WTC11 (cell line): Measurements from ENCODE around the gene C14orf93. TPM values are rescaled to one million over a fixed set of nuclear protein-coding genes. Genes with fewer than 3 reads are reported as not detected.
"Not testable (repeated sequence)": the region's sequence is repeated elsewhere in the genome, so short reads cannot be mapped to it uniquely, and the experiment has no call there.

Source experiments
- ATAC-seq: fragments of 200-7000 bp; cut with Tn5 transposase; 2 replicates; pipeline ENCODE4 v1.10.0; 2021; ENCODE audit warnings: mild to moderate bottlenecking, moderate library complexity
- CTCF ChIA-PET: fragments of 300-600 bp; sonication (Branson Sonifier 250); formaldehyde crosslinking; loops from one replicate; lab custom pipeline; 2021; ENCODE audit warnings: antibody characterized with exemption; lab: Charles Lee
- POLR2A ChIA-PET: fragments of 350-600 bp; sonication (Branson Sonifier 250); formaldehyde crosslinking; loops from one replicate; lab custom pipeline; 2021; ENCODE audit warnings: antibody characterized with exemption; lab: Charles Lee
- DNase-seq: peaks from one replicate; pipeline ENCODE4 v3.0.0; 2021; ENCODE audit warnings: low spot score
- H3K27ac Mint-ChIP-seq: 2 replicates; pipeline ENCODE4 v1.8.0; 2021; ENCODE audit warnings: mixed read lengths
- H3K27me3 Mint-ChIP-seq: 2 replicates; pipeline ENCODE4 v1.8.0; 2021; ENCODE audit warnings: low read depth, mild to moderate bottlenecking, moderate library complexity, mixed read lengths
- H3K36me3 Mint-ChIP-seq: 2 replicates; pipeline ENCODE4 v1.8.0; 2021; ENCODE audit warnings: mixed read lengths
- H3K4me1 Mint-ChIP-seq: 2 replicates; pipeline ENCODE4 v1.8.0; 2022; ENCODE audit warnings: mixed read lengths
- H3K4me3 Mint-ChIP-seq: 2 replicates; pipeline ENCODE4 v1.8.0; 2021; ENCODE audit warnings: mild to moderate bottlenecking, moderate library complexity, mixed read lengths
- H3K9me3 Mint-ChIP-seq: 2 replicates; pipeline ENCODE4 v1.8.0; 2021; ENCODE audit warnings: mixed read lengths
- E2F4 ChIP-seq: sonication (generic); formaldehyde crosslinking; IDR thresholded peaks from 2 replicates; pipeline ENCODE4 v1.8.1; 2022; ENCODE audit warnings: low read depth, mild to moderate bottlenecking, moderate library complexity, missing genetic modification reagents, borderline replicate concordance
- ETV6 ChIP-seq: sonication (generic); formaldehyde crosslinking; IDR thresholded peaks from 2 replicates; pipeline ENCODE4 v1.8.1; 2022; ENCODE audit warnings: mild to moderate bottlenecking, missing genetic modification reagents
- FOXJ3 ChIP-seq: sonication (generic); formaldehyde crosslinking; IDR thresholded peaks from 2 replicates; pipeline ENCODE4 v1.9.0; 2021; ENCODE audit warnings: missing genetic modification reagents, mild to moderate bottlenecking, borderline replicate concordance
- GABPB1 ChIP-seq: sonication (generic); formaldehyde crosslinking; IDR thresholded peaks from 2 replicates; pipeline ENCODE4 v1.8.1; 2023; ENCODE audit warnings: mild to moderate bottlenecking, missing genetic modification reagents
- IRF2 ChIP-seq: sonication (generic); formaldehyde crosslinking; IDR thresholded peaks from 2 replicates; pipeline ENCODE4 v1.8.0; 2022; ENCODE audit warnings: low read depth, missing genetic modification reagents, borderline replicate concordance
- JAZF1 ChIP-seq: fragments of 250-450 bp; sonication (Bioruptor Pico); IDR thresholded peaks from 2 replicates; pipeline ENCODE4 v1.9.0; 2021; ENCODE audit warnings: moderate library complexity, mild to moderate bottlenecking, inconsistent platforms
- PRDM15 ChIP-seq: sonication (generic); formaldehyde crosslinking; IDR thresholded peaks from 2 replicates; pipeline ENCODE4 v1.8.0; 2022; ENCODE audit warnings: missing genetic modification reagents
- TEAD1 ChIP-seq: sonication (generic); formaldehyde crosslinking; IDR thresholded peaks from 2 replicates; pipeline ENCODE4 v1.8.0; 2022; ENCODE audit warnings: mild to moderate bottlenecking, missing genetic modification reagents
- ZNF121 ChIP-seq: sonication (generic); formaldehyde crosslinking; IDR thresholded peaks from 2 replicates; pipeline ENCODE4 v1.8.0; 2023; ENCODE audit warnings: missing genetic modification reagents
- ZNF396 ChIP-seq: fragments of 250-450 bp; sonication (Bioruptor Pico); IDR thresholded peaks from 2 replicates; pipeline ENCODE4 v1.8.0; 2021; ENCODE audit warnings: mild to moderate bottlenecking, moderate library complexity, borderline replicate concordance
- ZNF416 ChIP-seq: fragments of 250-450 bp; sonication (Bioruptor Pico); IDR thresholded peaks from 2 replicates; pipeline ENCODE4 v1.9.0; 2021; ENCODE audit warnings: mild to moderate bottlenecking, inconsistent platforms
- ZNF671 ChIP-seq: fragments of 250-450 bp; sonication (Bioruptor Pico); IDR thresholded peaks from 2 replicates; pipeline ENCODE4 v1.8.0; 2021; ENCODE audit warnings: mild to moderate bottlenecking
- total RNA-seq: library from RNA; stranded (reverse); gene quantifications from 3 replicates; pipeline ENCODE4 v1.2.3, GENCODE V29; 2021
- TF ChIP-seq, protein P1 (sequence below): sonication (generic); formaldehyde crosslinking; IDR thresholded peaks from 2 replicates; pipeline ENCODE4 v1.8.1; 2023; ENCODE audit warnings: mild to moderate bottlenecking, missing genetic modification reagents
- TF ChIP-seq, protein P2 (sequence below): fragments of 250-450 bp; sonication (Bioruptor Pico); IDR thresholded peaks from 2 replicates; pipeline ENCODE4 v1.9.0; 2021; ENCODE audit warnings: moderate library complexity, mild to moderate bottlenecking, inconsistent platforms, borderline replicate concordance
- TF ChIP-seq, protein P3 (sequence below): fragments of 250-450 bp; sonication (Bioruptor Pico); IDR thresholded peaks from 2 replicates; pipeline ENCODE4 v1.8.0; 2021; ENCODE audit warnings: mild to moderate bottlenecking
- TF ChIP-seq, protein P4 (sequence below): sonication (generic); formaldehyde crosslinking; IDR thresholded peaks from 2 replicates; pipeline ENCODE4 v1.8.1; 2023; ENCODE audit warnings: mild to moderate bottlenecking, missing genetic modification reagents

C14orf93 gene
- total RNA-seq, 1 experiment from 2014 or later, result 8.1 TPM

GRCh38 chr14:22965916-22966782 is 43.8 kb downstream of the C14orf93 start:
- ChIA-PET CTCF (interaction anchor here (0.9 to 2.3 kb wide), 3 partner anchors 20 to 86 kb away, joined by 3 to 11 read pairs (median 6); no protein-coding TSS in a partner anchor), POLR2A (interaction anchor here (0.6 to 2.2 kb wide), 3 partner anchors 9 to 1277 kb away, joined by 3 to 10 read pairs (median 3); partner anchors contain the start of genes HAUS4 and TINF2)
- ATAC-seq, H3K27ac Mint-ChIP-seq, H3K36me3 Mint-ChIP-seq, H3K9me3 Mint-ChIP-seq, H3K4me3 Mint-ChIP-seq, DNase-seq, H3K4me1 Mint-ChIP-seq, H3K27me3 Mint-ChIP-seq: not testable (repeated sequence)
- TF ChIP-seq GABPB1 (CRISPR knock-in tag), result peak; percentile 60

DNA sequence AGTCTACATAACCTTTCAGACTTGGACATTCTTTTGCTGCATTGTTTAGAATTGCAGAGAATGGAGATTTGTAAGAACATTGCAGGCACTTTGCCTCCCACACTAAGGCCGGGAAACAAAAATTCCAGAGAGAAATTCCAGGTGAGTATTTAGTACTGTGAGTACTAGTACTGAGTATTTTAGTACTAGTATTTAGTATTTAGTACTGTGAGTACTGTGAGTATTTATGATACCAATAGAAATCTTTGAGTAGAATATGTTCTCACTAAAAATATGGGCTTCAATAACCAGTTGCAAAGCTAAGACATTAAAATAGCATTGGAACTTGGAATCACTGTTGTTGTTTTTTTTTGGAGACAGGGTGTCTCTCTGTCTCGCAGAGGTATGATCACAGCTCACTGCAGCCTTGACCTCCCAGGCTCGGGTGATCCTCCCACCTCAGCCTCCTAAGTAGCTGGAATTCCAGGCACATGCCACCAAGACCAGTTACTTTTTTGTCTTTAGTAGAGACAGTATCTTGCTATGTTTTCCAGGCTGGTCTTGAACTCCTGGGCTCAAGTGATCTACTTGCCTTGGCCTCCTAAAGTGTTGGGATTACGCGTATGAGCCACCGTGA is 47.8 kb downstream of the C14orf93 start:
- Mint-ChIP-seq H3K9me3 (peaks cover 4% of the 10 kb centered on the region; the same call in 1 of the 2 replicates), H3K4me3 (no peak overlapping the region)
- ATAC-seq, result no peak
- TF ChIP-seq ZNF396 (CRISPR knock-in tag) (peak; percentile 55; the same call in 1 of the 2 replicates), ZNF121 (CRISPR knock-in tag) (no peak)
- TF ChIP-seq, all 79 proteins: peak for 1
- Mint-ChIP-seq H3K4me1 (peaks cover 5% of the 10 kb centered on the region; the same call in 1 of the 2 replicates), H3K27ac (no peak overlapping the region), H3K36me3 (no peaks in the 10 kb centered on the region), H3K27me3 (no peaks in the 10 kb centered on the region)
- ChIA-PET POLR2A (no interaction called here), CTCF (interaction anchor here (1.1 to 2.0 kb wide), 3 partner anchors 16 to 32 kb away, joined by 5 read pairs; partner anchors contain the start of gene PRMT5)
- DNase-seq, result no peak

DNA sequence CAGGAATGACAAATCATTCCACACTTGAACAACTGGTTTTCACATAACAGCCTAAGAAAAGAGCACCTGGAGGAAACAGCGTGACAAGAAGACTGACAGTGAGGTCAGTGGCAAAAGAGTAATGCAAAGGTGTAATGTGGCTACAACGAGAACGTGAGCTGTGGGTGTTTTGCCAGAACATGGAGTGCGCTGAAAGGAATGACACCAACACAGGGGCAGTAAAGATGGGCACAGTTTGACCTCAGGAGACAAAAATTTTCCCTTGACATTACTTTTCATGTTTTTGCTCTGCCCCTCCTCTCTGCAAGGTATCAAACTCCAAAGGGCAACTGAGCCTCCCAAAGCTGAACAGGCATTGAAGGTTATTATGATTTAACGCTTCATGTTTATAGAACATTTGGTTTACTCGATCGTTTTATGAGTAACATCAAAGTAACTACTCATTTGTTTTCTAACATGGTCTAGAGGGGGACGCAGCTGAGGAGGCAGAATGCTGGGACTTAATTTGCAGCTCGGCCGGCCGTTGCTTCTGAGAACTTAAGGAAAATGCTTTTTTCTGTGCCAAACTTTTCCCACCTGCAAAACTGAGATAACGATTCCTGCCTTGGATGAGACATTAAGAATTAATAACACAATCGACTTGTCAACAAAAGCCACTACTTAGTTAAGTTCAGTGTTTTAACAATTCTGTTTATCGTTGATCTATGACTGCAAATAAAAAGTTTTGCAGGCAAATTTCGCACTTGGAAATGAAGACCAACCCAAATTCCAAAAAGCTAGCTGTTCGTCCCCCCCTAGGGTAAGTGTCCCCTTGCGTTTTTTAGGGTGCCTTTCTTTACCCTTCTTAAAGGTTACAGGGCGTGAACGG is 54.0 kb downstream of the C14orf93 start:
- Mint-ChIP-seq H3K4me1 (peaks cover 20% of the 10 kb centered on the region), H3K36me3 (peaks cover 26% of the 10 kb centered on the region), H3K27me3 (no peaks in the 10 kb centered on the region), H3K9me3 (no peaks in the 10 kb centered on the region), H3K27ac (peak overlapping the region; percentile 94), H3K4me3 (peak overlapping the region; percentile 91)
- DNase-seq (no peak), ATAC-seq (no peak)
- POLR2A ChIA-PET, result interaction anchor here (0.6 to 2.5 kb wide), 16 partner anchors 11 to 358 kb away, joined by 3 to 19 read pairs (median 6); partner anchors contain the start of genes ABHD4, AJUBA and REM2
- CTCF ChIA-PET, result interaction anchor here (0.6 to 3.7 kb wide), 20 partner anchors 12 to 572 kb away, joined by 3 to 28 read pairs (median 6); partner anchors contain the start of genes AJUBA and PRMT5
- TF ChIP-seq, protein P1, sequence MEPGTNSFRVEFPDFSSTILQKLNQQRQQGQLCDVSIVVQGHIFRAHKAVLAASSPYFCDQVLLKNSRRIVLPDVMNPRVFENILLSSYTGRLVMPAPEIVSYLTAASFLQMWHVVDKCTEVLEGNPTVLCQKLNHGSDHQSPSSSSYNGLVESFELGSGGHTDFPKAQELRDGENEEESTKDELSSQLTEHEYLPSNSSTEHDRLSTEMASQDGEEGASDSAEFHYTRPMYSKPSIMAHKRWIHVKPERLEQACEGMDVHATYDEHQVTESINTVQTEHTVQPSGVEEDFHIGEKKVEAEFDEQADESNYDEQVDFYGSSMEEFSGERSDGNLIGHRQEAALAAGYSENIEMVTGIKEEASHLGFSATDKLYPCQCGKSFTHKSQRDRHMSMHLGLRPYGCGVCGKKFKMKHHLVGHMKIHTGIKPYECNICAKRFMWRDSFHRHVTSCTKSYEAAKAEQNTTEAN (CRISPR knock-in tag), result no peak
- TF ChIP-seq JAZF1, result no peak
- TF ChIP-seq FOXJ3, result no peak
- TF ChIP-seq IRF2 (CRISPR knock-in tag), result no peak
- no peak for TF ChIP-seq ETV6
- TF ChIP-seq, protein P2, sequence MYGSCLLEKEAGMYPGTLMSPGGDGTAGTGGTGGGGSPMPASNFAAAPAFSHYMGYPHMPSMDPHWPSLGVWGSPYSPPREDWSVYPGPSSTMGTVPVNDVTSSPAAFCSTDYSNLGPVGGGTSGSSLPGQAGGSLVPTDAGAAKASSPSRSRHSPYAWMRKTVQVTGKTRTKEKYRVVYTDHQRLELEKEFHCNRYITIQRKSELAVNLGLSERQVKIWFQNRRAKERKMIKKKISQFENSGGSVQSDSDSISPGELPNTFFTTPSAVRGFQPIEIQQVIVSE (CRISPR knock-in tag), result no peak
- no peak for TF ChIP-seq ZNF671 (CRISPR knock-in tag)
- TF ChIP-seq, protein P3, sequence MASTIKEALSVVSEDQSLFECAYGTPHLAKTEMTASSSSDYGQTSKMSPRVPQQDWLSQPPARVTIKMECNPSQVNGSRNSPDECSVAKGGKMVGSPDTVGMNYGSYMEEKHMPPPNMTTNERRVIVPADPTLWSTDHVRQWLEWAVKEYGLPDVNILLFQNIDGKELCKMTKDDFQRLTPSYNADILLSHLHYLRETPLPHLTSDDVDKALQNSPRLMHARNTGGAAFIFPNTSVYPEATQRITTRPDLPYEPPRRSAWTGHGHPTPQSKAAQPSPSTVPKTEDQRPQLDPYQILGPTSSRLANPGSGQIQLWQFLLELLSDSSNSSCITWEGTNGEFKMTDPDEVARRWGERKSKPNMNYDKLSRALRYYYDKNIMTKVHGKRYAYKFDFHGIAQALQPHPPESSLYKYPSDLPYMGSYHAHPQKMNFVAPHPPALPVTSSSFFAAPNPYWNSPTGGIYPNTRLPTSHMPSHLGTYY (CRISPR knock-in tag), result no peak
- TF ChIP-seq TEAD1 (CRISPR knock-in tag), result no peak
- no peak for TF ChIP-seq PRDM15 (CRISPR knock-in tag)
- no peak for TF ChIP-seq E2F4
- TF ChIP-seq ZNF416 (CRISPR knock-in tag), result no peak
- TF ChIP-seq, protein P4, sequence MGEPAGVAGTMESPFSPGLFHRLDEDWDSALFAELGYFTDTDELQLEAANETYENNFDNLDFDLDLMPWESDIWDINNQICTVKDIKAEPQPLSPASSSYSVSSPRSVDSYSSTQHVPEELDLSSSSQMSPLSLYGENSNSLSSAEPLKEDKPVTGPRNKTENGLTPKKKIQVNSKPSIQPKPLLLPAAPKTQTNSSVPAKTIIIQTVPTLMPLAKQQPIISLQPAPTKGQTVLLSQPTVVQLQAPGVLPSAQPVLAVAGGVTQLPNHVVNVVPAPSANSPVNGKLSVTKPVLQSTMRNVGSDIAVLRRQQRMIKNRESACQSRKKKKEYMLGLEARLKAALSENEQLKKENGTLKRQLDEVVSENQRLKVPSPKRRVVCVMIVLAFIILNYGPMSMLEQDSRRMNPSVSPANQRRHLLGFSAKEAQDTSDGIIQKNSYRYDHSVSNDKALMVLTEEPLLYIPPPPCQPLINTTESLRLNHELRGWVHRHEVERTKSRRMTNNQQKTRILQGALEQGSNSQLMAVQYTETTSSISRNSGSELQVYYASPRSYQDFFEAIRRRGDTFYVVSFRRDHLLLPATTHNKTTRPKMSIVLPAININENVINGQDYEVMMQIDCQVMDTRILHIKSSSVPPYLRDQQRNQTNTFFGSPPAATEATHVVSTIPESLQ (CRISPR knock-in tag), result no peak
